ENCODE measurements around the gene TYK2.

DNA sequence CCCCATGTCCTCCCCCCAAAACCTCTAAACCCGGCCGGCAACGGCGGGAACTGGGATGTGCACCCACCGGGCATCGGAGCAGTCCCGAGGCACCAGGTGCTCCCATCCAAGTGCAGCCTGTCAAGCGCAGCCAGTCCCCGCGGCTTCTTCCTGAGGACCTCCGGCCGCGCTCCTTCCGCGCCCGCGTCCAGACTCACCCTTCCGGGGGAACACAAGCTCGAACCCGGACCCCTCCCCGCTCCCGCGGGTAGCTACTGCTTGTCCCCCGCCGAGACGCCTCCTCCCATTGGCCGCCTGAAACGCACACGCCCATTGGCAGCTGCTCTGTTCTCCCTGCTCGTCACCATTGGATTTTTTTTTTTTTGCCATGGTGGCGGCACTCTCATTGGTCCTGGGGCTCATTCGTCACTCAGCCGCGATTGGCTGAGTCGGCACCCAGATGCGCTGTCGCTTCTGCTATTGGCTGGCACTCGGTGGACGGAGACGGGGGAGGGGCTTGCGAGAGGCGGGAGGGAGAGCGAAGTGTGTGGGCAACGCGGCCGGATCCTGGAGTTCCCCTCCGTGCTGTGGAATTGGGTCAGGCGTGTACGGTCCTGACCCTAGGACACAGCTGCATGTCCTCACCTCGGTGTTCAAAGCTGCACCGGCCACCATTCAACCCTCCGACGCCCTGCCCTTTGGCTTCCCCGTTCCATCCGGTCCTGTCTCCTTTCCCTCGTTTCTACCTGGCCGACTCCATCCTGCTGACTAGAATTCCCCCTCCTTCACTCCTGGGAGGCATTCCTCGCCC lies at the start of gene TYK2:
- TF ChIP-seq, protein P1, sequence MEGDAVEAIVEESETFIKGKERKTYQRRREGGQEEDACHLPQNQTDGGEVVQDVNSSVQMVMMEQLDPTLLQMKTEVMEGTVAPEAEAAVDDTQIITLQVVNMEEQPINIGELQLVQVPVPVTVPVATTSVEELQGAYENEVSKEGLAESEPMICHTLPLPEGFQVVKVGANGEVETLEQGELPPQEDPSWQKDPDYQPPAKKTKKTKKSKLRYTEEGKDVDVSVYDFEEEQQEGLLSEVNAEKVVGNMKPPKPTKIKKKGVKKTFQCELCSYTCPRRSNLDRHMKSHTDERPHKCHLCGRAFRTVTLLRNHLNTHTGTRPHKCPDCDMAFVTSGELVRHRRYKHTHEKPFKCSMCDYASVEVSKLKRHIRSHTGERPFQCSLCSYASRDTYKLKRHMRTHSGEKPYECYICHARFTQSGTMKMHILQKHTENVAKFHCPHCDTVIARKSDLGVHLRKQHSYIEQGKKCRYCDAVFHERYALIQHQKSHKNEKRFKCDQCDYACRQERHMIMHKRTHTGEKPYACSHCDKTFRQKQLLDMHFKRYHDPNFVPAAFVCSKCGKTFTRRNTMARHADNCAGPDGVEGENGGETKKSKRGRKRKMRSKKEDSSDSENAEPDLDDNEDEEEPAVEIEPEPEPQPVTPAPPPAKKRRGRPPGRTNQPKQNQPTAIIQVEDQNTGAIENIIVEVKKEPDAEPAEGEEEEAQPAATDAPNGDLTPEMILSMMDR (optimal IDR thresholded peaks at IDR 0.05 in 1 of 3, IDR thresholded peaks at IDR 0.05 in 1 of 3, conservative IDR thresholded peaks at IDR 0.05 in 1 of 3; ENCODE audit: extremely low read depth in 1 of 3, insufficient read depth in 2 of 3, low read length in 3 of 3) = no peak
- no peak for TF ChIP-seq EZH2 (IDR thresholded peaks at IDR 0.05; ENCODE audit: low read length)

All from keratinocyte (primary cell).